Fibroblast of villous mesenchyme (primary cell): ENCODE data around the gene PAK4. TPM values are rescaled to one million over a fixed set of nuclear protein-coding genes. Genes with fewer than 3 reads are reported as not detected.

Experiments used
- DNase-seq: peaks from one replicate; pipeline ENCODE4 v3.0.0-alpha.2; 2010; ENCODE audit warnings: low read depth
- H3K4me3 ChIP-seq: 2 replicates; pipeline ENCODE4 v1.5.1; 2011; ENCODE audit warnings: low read depth, mild to moderate bottlenecking, low read length
- CTCF ChIP-seq: IDR thresholded peaks from 2 replicates; pipeline ENCODE4 v1.5.1; 2012; ENCODE audit warnings: low read depth, mild to moderate bottlenecking, low read length; ENCODE audit not compliant: insufficient read depth
- total RNA-seq: library from RNA; depleted of rRNA; stranded (reverse); fragments of >200 nt; gene quantifications from 2 replicates; pipeline ENCODE4 v1.2.3, GENCODE V29; 2012

PAK4 gene
- total RNA-seq, 1 donor, result 9.5 TPM

GRCh38 chr19:39155741-39156140 is 30.2 kb downstream of the PAK4 start:
- TF ChIP-seq CTCF, result no peak
- H3K4me3 ChIP-seq, result no peak overlapping the region
- DNase-seq, result no peak

GRCh38 chr19:39156326-39157230 is 31.0 kb downstream of the PAK4 start:
- DNase-seq, result peak; percentile 23
- peak overlapping the region; percentile 27 for H3K4me3 ChIP-seq
- TF ChIP-seq CTCF, result no peak

GRCh38 chr19:39157275-39157996 is 31.9 kb downstream of the PAK4 start:
- no peak overlapping the region for H3K4me3 ChIP-seq
- TF ChIP-seq CTCF, result no peak
- DNase-seq, result no peak

- H3K4me3 ChIP-seq, result no peak overlapping the region
- no peak for TF ChIP-seq CTCF
- no peak for DNase-seq
These were observed 32.4 kb downstream of the PAK4 start for GRCh38 chr19:39157997-39158389.

GRCh38 chr19:39158646-39159260 is 33.2 kb downstream of the PAK4 start:
- no peak overlapping the region for H3K4me3 ChIP-seq
- no peak for DNase-seq
- no peak for TF ChIP-seq CTCF

- peak; percentile 68 for DNase-seq
- TF ChIP-seq CTCF, result no peak
- H3K4me3 ChIP-seq, result no peak overlapping the region
These were observed 34.9 kb downstream of the PAK4 start for GRCh38 chr19:39160523-39160861.
